ENCODE results near the gene EMC10.

EMC10 gene

GRCh38 chr19:50444059-50444458 lies 32.2 kb upstream of the EMC10 start:
- DNase-seq (ENCODE audit: low read depth) = no peak
- no peak for TF ChIP-seq CTCF (IDR thresholded peaks at IDR 0.05; ENCODE audit: insufficient read depth, low read depth, low read length, missing control alignments)
- H3K4me3 ChIP-seq (ENCODE audit: low read depth, low read length) = no peak overlapping the region

GRCh38 chr19:50447053-50447452 lies 29.3 kb upstream of the EMC10 start:
- DNase-seq (ENCODE audit: low read depth) = no peak
- H3K4me3 ChIP-seq (ENCODE audit: low read depth, low read length) = no peak overlapping the region
- TF ChIP-seq CTCF (IDR thresholded peaks at IDR 0.05; ENCODE audit: insufficient read depth, low read depth, low read length, missing control alignments) = no peak

- no peak for DNase-seq (ENCODE audit: low read depth)
- H3K4me3 ChIP-seq (ENCODE audit: low read depth, low read length) = no peak overlapping the region
- no peak for TF ChIP-seq CTCF (IDR thresholded peaks at IDR 0.05; ENCODE audit: insufficient read depth, low read depth, low read length, missing control alignments)
Observed at GRCh38 chr19:50447750-50448149, 28.6 kb upstream of the EMC10 start.

GRCh38 chr19:50449236-50449899 lies 26.9 kb upstream of the EMC10 start:
- DNase-seq (ENCODE audit: low read depth) = no peak
- no peak for TF ChIP-seq CTCF (IDR thresholded peaks at IDR 0.05; ENCODE audit: insufficient read depth, low read depth, low read length, missing control alignments)
- no peak overlapping the region for H3K4me3 ChIP-seq (ENCODE audit: low read depth, low read length)

GRCh38 chr19:50450369-50451222 lies 25.7 kb upstream of the EMC10 start:
- DNase-seq (ENCODE audit: low read depth) = no peak
- no peak overlapping the region for H3K4me3 ChIP-seq (ENCODE audit: low read depth, low read length)
- TF ChIP-seq CTCF (IDR thresholded peaks at IDR 0.05; ENCODE audit: insufficient read depth, low read depth, low read length, missing control alignments) = no peak

GRCh38 chr19:50451223-50451534 lies 25.1 kb upstream of the EMC10 start:
- no peak overlapping the region for H3K4me3 ChIP-seq (ENCODE audit: low read depth, low read length)
- DNase-seq (ENCODE audit: low read depth) = no peak
- no peak for TF ChIP-seq CTCF (IDR thresholded peaks at IDR 0.05; ENCODE audit: insufficient read depth, low read depth, low read length, missing control alignments)

Measured in GM12865 (cell line).